Osteocyte (in vitro differentiated cells): Measurements from ENCODE around the gene FLNA. TPM values are rescaled to one million over a fixed set of nuclear protein-coding genes. Genes with fewer than 3 reads are reported as not detected.
A peak's percentile ranks its signal among the peaks of the same experiment; 100 is the strongest.

ENCODE experiments used
- DNase-seq: peaks from one replicate; pipeline ENCODE4 v3.0.0; 2021; ENCODE audit warnings: mixed read lengths; ENCODE audit not compliant: unreplicated experiment; ENCODE audit errors: extremely low spot score
- H3K27ac Mint-ChIP-seq: one replicate; pipeline ENCODE4 v1.8.0; 2021; ENCODE audit warnings: mild to moderate bottlenecking, mixed read lengths; ENCODE audit not compliant: unreplicated experiment
- H3K27me3 Mint-ChIP-seq: one replicate; pipeline ENCODE4 v1.8.0; 2021; ENCODE audit warnings: mixed read lengths; ENCODE audit not compliant: unreplicated experiment
- H3K36me3 Mint-ChIP-seq: one replicate; pipeline ENCODE4 v1.8.0; 2021; ENCODE audit warnings: mixed read lengths; ENCODE audit not compliant: unreplicated experiment
- H3K4me1 Mint-ChIP-seq: one replicate; pipeline ENCODE4 v1.8.0; 2021; ENCODE audit warnings: mixed read lengths; ENCODE audit not compliant: unreplicated experiment
- H3K4me3 Mint-ChIP-seq: one replicate; pipeline ENCODE4 v1.8.0; 2021; ENCODE audit warnings: mild to moderate bottlenecking, moderate library complexity, mixed read lengths; ENCODE audit not compliant: unreplicated experiment
- H3K9me3 Mint-ChIP-seq: one replicate; pipeline ENCODE4 v1.8.0; 2021; ENCODE audit warnings: mixed read lengths; ENCODE audit not compliant: unreplicated experiment
- CTCF ChIP-seq: fragments of 200-600 bp; sonication (generic); IDR thresholded peaks from 2 replicates; pipeline ENCODE4 v1.5.0; 2021; ENCODE audit warnings: antibody characterized with exemption, mild to moderate bottlenecking, moderate library complexity
- total RNA-seq: library from RNA; stranded (reverse); gene quantifications from 2 replicates; pipeline ENCODE4 v1.2.1, GENCODE V29; 2021

The FLNA gene
- total RNA-seq, 1 donor from 2014 or later, result 2,024 TPM

GRCh38 chrX:154379569-154379951 is 5.1 kb upstream of the FLNA start:
- no peaks in the 10 kb centered on the region for H3K9me3 Mint-ChIP-seq
- TF ChIP-seq CTCF, result no peak
- no peaks in the 10 kb centered on the region for H3K27me3 Mint-ChIP-seq
- peak overlapping the region; percentile 78 for H3K4me3 Mint-ChIP-seq
- H3K36me3 Mint-ChIP-seq, result no peaks in the 10 kb centered on the region
- no peak for DNase-seq
- H3K27ac Mint-ChIP-seq, result peak overlapping the region; percentile 91
- peaks cover 15% of the 10 kb centered on the region for H3K4me1 Mint-ChIP-seq

GRCh38 chrX:154378799-154379568 is 4.5 kb upstream of the FLNA start, which contains the start of gene EMD:
TSS of gene EMD (plus strand) at chrX:154379295. CDS start at chrX:154379485, 190 bp downstream.
- Mint-ChIP-seq H3K36me3 (no peaks in the 10 kb centered on the region), H3K27ac (peak within 1 kb of the TSS; percentile 91), H3K27me3 (no peaks in the 10 kb centered on the region), H3K4me1 (peaks cover 13% of the 10 kb centered on the region), H3K9me3 (no peaks in the 10 kb centered on the region), H3K4me3 (peak within 1 kb of the TSS; percentile 78)
- peak; percentile 99 for DNase-seq
- no peak for TF ChIP-seq CTCF

GRCh38 chrX:154378059-154378798 is 3.8 kb upstream of the FLNA start:
- Mint-ChIP-seq H3K36me3 (no peaks in the 10 kb centered on the region), H3K4me1 (peaks cover 16% of the 10 kb centered on the region), H3K4me3 (peak overlapping the region; percentile 70), H3K27ac (peak overlapping the region; percentile 87), H3K9me3 (no peaks in the 10 kb centered on the region), H3K27me3 (no peaks in the 10 kb centered on the region)
- DNase-seq, result no peak
- TF ChIP-seq CTCF, result no peak

GRCh38 chrX:154376774-154377173 is 2.3 kb upstream of the FLNA start:
- Mint-ChIP-seq H3K27me3 (no peaks in the 10 kb centered on the region), H3K27ac (peak overlapping the region; percentile 52), H3K36me3 (no peaks in the 10 kb centered on the region), H3K9me3 (no peaks in the 10 kb centered on the region), H3K4me3 (no peak overlapping the region), H3K4me1 (peaks cover 24% of the 10 kb centered on the region)
- TF ChIP-seq CTCF, result no peak
- no peak for DNase-seq

- Mint-ChIP-seq H3K4me3 (peak overlapping the region; percentile 55), H3K36me3 (peaks cover under 1% of the 10 kb centered on the region), H3K4me1 (peaks cover 17% of the 10 kb centered on the region), H3K27ac (peak overlapping the region; percentile 76), H3K9me3 (no peaks in the 10 kb centered on the region), H3K27me3 (no peaks in the 10 kb centered on the region)
- no peak for DNase-seq
- TF ChIP-seq CTCF, result no peak
These were observed 696 bp upstream of the FLNA start for GRCh38 chrX:154375156-154375504.
